ENCODE results near the gene EXOG.

DNA sequence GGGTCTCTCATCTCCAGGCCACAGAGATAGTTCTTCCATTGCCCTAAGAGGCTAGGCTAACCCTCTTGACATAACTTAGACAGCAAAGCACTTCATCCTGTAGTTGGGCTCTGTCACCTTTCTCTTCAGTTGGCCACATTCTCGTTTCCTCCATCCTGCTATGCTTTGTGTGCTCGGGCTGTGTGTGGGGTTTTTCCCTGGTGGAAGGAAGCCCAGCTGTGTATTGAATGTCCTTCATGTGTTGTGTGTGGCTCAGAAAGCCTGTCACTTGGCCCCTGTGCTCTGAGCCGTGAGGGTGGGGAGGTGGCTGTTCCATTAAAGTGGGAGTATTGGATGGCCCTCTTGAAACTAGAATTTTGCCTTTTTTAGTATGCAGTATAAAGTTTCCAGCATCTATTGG, 8.8 kb upstream of the EXOG start:
- TF ChIP-seq GLIS3 (CRISPR knock-in tag; IDR thresholded peaks at IDR 0.05), result no peak
- no peak for TF ChIP-seq CSDC2 (CRISPR knock-in tag; IDR thresholded peaks at IDR 0.05)
- no peak for TF ChIP-seq TCF4 (CRISPR knock-in tag; IDR thresholded peaks at IDR 0.05; ENCODE audit: borderline replicate concordance)
- TF ChIP-seq ESRRG (CRISPR knock-in tag; IDR thresholded peaks at IDR 0.05), result no peak
- TF ChIP-seq, protein P1, sequence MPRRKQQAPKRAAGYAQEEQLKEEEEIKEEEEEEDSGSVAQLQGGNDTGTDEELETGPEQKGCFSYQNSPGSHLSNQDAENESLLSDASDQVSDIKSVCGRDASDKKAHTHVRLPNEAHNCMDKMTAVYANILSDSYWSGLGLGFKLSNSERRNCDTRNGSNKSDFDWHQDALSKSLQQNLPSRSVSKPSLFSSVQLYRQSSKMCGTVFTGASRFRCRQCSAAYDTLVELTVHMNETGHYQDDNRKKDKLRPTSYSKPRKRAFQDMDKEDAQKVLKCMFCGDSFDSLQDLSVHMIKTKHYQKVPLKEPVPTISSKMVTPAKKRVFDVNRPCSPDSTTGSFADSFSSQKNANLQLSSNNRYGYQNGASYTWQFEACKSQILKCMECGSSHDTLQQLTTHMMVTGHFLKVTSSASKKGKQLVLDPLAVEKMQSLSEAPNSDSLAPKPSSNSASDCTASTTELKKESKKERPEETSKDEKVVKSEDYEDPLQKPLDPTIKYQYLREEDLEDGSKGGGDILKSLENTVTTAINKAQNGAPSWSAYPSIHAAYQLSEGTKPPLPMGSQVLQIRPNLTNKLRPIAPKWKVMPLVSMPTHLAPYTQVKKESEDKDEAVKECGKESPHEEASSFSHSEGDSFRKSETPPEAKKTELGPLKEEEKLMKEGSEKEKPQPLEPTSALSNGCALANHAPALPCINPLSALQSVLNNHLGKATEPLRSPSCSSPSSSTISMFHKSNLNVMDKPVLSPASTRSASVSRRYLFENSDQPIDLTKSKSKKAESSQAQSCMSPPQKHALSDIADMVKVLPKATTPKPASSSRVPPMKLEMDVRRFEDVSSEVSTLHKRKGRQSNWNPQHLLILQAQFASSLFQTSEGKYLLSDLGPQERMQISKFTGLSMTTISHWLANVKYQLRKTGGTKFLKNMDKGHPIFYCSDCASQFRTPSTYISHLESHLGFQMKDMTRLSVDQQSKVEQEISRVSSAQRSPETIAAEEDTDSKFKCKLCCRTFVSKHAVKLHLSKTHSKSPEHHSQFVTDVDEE (CRISPR knock-in tag; IDR thresholded peaks at IDR 0.05), result no peak
- no peak for TF ChIP-seq ZFP30 (CRISPR knock-in tag; IDR thresholded peaks at IDR 0.05)
- no peak for TF ChIP-seq ARNTL (CRISPR knock-in tag; IDR thresholded peaks at IDR 0.05; ENCODE audit: borderline replicate concordance, low read depth)
- no peak for TF ChIP-seq PPARA (CRISPR knock-in tag; IDR thresholded peaks at IDR 0.05; ENCODE audit: borderline replicate concordance)
- TF ChIP-seq TOX (CRISPR knock-in tag; IDR thresholded peaks at IDR 0.05; ENCODE audit: borderline replicate concordance), result no peak
- no peak for TF ChIP-seq ZFP3 (CRISPR knock-in tag; IDR thresholded peaks at IDR 0.05)
- TF ChIP-seq, protein P2, sequence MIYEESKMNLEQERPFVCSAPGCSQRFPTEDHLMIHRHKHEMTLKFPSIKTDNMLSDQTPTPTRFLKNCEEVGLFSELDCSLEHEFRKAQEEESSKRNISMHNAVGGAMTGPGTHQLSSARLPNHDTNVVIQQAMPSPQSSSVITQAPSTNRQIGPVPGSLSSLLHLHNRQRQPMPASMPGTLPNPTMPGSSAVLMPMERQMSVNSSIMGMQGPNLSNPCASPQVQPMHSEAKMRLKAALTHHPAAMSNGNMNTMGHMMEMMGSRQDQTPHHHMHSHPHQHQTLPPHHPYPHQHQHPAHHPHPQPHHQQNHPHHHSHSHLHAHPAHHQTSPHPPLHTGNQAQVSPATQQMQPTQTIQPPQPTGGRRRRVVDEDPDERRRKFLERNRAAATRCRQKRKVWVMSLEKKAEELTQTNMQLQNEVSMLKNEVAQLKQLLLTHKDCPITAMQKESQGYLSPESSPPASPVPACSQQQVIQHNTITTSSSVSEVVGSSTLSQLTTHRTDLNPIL (CRISPR knock-in tag; IDR thresholded peaks at IDR 0.05; ENCODE audit: low read depth), result no peak
- TF ChIP-seq, protein P3, sequence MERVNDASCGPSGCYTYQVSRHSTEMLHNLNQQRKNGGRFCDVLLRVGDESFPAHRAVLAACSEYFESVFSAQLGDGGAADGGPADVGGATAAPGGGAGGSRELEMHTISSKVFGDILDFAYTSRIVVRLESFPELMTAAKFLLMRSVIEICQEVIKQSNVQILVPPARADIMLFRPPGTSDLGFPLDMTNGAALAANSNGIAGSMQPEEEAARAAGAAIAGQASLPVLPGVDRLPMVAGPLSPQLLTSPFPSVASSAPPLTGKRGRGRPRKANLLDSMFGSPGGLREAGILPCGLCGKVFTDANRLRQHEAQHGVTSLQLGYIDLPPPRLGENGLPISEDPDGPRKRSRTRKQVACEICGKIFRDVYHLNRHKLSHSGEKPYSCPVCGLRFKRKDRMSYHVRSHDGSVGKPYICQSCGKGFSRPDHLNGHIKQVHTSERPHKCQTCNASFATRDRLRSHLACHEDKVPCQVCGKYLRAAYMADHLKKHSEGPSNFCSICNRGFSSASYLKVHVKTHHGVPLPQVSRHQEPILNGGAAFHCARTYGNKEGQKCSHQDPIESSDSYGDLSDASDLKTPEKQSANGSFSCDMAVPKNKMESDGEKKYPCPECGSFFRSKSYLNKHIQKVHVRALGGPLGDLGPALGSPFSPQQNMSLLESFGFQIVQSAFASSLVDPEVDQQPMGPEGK (CRISPR knock-in tag; IDR thresholded peaks at IDR 0.05; ENCODE audit: borderline replicate concordance), result no peak
- no peak for TF ChIP-seq OSR1 (CRISPR knock-in tag; IDR thresholded peaks at IDR 0.05)
- TF ChIP-seq ISL1 (CRISPR knock-in tag; IDR thresholded peaks at IDR 0.05), result no peak

All from SK-N-SH treated with all-trans-retinoic acid at 6 μM for 48 hours (cell line).